Limb (tissue), 2 donors: ENCODE measurements around the gene EOMES.

Source experiments
- DNase-seq, 2 donors: peaks; one replicate each; pipeline ENCODE4 v3.0.0-alpha.2; 2016; ENCODE audit errors: extremely low spot score in 2 of 2

EOMES gene

DNA sequence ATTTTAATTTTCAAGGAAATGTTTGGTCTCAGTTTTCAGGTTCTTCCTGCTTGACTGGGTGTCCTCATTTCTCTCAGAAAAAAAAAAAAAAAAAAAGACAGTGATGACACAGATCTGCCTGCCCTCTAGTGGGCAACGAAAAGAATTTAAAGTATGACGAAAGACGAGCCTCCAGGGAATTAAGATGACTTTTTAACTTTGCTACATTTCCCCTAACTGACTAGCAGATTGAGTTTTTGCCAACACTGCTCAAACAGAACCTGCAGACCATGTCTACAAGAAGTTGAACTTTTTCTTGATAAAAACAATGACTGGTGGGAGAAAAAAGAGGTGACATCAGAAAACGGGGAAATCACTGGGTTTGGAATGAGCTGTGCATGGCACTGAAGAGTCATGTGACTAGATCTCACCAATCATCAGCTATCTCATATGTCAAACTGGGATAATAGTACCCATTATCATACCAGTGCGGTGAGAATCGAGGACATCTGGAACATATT, 40.8 kb downstream of the EOMES start:
- DNase-seq: peak in 1 of 2 donors; percentile 63

DNA sequence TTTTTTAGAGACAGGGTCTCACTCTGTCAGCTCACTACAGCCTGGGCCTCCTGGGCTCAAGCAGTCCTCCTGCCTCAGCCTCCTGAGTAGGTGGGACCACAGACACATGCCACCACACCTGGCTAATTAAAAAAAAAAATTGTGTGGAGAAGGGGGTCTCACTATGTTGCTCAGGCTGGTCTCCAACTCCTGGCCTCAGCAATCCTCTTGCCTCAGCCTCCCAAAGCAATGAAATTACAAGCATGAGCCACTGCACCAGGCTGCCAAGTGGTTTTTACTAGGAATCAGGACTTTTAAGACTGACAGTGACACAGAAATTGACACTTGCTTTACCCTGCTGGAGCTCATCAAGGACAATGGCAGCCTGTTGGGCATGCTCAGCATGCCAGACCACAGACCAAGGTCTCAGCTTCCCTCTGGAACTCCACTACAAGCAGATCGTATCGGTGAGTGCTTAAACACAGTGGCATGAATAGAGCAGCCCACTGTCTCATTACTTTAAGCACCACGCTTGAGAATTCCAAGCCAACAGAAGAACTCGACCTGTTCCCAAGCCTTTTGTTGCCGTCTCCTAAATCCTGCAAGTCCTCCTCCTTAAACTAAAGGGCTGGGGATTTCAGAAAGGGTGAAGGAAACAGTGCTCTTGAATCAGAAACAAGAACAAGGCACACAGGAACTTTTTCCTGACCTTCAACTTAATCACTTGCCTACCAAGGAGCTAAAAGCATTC, 41.4 kb downstream of the EOMES start:
- DNase-seq: no peak

DNA sequence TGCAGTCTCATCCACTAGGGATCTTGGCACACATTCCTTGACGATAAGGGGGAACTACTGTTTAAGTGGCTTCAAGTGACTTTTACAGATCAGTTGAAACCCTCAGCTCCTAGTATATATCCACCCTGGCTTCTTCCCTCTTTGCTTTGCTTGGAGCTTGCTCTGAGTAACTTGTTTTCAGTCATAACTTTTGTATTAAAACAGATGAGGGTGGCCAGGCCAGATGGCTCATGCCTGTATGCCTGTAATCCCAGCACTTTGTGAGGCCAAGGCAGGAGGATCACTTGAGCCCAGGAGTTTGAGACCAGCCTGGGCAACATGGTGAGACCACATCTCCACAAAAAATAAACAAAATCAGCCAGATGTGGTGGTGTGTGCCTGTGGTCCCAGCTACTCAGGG, 42.4 kb downstream of the EOMES start:
- no peak for DNase-seq

DNA sequence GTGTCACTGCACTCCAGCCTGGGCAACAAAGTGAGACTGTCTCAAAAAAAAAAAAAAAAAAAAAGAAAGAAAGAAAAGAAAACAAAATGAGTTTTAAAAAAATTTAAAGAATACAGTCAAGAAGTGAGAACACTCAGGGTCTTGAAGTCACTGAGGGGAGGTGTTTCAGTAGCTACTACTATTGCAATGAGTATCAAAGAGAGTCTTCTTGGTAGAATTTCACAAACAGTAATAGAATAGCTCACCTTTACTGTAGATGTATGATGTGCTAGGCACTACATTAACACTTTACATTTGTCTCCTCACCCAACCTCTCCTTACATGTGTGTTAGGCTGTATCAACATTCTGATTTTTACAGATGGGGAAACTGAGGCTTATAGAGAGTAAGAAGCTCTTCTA, 43.9 kb downstream of the EOMES start:
- no peak for DNase-seq

DNA sequence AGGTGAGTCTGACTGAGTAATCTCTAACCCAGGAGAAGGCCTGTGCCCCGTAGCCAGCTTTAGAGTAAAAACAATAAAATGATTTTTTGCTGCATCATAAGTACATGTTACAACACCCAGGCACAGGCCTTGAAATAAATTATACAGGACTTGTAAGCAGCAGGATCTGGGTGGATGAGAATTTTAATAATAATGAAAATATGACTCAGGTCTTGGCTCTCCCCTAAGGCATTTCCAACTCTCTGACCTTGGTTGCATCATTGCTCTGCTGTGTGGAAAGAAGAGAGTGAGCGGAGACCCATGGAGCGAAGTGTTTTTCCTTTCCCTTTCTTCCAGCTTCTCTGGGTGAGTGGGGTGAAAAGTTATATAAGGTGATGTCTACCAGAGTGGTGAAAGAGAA, 44.6 kb downstream of the EOMES start:
- no peak for DNase-seq

DNA sequence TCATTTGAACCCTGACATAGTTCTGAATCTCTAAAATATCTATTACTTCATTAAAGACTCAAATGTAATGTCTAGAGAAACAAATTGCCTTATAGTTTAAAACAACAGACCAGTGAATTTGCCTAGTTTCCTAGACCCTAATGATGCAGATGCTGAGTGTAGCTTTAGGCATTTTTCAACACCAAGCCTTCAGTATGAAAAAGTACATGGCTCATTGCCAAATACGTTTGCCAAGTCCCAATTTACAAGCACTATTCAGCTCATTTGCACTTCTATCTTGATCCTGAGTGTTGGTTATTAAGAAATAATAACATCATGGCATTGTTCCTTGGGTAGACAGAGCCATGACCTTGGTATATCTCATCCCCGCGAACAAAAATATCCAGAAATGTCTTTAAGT, 46.8 kb downstream of the EOMES start:
- no peak for DNase-seq

DNA sequence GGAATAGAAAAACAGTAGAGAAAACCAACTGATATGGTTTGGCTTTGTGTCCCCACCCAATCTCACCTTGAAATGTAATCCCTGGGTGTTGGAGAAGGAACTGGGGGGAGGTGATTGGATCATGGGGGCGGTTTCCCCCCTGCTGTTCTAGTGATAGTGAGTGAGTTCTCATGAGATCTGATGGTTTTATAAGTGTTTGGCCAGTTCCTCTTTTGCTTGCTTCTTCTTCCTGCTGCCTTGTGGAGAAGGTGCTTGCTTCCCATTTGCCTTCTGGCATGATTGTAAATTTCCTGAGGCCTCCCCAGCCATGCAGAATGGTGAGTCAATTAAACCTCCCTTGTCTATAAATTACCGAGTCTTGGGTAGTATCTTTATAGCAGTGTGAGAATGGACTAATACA, 48.4 kb downstream of the EOMES start:
- no peak for DNase-seq

DNA sequence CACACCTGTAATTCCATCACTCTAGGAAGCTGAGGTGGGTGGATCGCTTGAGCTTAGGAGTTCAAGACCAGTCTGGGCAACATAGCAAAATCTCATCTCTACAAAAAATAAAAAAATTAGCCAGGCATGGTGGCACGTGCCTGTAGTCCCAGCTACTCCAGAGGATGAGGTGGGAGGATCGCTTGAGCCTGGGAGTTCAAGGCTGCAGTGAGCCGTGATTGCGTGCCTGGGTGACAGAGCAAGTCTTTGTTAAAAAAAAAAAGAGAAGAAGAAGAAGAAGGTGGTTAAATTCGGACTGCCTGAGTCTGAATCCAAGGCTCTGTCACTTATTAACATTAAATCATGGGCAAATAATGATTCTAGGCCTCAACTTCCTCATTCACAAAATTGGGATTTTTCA, 51.0 kb downstream of the EOMES start:
- no peak for DNase-seq

DNA sequence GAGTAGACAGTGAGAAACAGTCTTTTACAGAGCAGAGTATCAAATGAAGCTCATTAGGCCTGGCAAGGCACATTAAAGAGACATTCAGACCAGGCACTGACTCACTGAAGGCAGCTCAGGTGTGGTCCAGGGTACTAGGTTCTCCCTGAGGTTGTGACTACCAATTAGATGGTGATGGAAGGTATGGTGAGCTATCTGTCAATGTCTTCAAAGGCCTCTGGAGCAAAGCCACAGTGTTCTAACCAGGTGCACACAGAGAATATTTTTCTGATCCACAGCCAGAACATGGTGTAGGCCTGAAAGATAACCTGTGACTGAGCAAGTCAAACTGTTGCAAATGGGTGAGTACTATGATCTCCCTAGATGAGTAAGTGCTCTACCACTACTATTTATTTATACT, 51.5 kb downstream of the EOMES start:
- no peak for DNase-seq

DNA sequence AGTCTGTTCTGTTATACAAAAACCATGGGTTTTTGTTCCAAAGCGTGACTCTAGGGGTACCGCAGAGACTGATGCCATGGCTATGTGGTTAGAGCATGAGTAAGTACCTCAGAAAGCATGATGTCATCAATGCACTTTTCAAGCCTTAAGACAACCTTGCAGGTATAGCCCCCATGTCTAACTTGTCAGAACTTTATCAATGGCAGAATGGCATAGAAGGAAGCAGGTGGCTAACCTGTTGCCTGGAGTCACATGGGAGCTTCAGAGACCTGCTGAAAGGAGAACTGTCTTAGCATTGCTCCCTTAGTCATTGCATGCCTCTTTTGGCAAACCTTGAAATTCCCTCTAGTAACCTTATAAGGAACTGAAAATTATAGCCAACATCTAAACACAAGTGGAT, 52.5 kb downstream of the EOMES start:
- DNase-seq: no peak

DNA sequence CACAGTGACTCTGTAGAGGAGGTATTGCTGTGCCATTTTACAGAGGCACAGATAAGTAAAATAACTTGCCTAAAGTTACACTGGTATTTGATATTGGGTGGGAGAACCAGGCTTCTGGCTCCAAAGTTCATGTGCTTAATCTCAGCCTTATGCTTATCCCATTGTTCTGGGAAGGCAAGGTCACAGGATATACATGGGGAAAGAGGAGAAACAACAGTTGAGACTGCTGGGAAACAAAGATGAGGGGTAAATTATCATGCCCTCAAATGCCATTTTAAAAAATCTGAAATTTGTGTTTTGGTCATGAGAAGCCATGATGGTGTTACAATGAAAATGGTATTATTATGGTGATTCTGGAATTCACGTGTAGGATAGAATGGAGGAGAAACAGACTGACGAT, 54.4 kb downstream of the EOMES start:
- DNase-seq: no peak

DNA sequence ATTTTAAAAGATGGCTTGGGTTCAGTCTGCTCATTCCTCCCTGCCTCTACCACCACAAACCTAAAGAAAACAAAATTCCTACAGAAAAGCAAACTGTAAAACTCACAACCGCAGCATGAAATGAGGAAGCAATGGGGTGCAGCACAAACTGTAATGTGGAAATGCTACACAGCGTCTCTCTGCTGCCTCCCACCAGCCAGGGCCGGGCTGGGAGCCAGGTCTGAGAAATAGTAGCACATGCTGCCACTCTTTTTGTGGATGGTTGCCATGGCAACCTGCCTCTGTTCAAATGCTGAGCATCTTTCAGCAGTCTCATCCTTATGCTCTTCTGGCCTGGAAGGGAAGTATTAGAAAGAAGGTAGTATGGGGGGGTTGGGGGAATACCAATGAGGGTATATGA, 55.4 kb downstream of the EOMES start:
- DNase-seq: peak; percentile 67 to 84

DNA sequence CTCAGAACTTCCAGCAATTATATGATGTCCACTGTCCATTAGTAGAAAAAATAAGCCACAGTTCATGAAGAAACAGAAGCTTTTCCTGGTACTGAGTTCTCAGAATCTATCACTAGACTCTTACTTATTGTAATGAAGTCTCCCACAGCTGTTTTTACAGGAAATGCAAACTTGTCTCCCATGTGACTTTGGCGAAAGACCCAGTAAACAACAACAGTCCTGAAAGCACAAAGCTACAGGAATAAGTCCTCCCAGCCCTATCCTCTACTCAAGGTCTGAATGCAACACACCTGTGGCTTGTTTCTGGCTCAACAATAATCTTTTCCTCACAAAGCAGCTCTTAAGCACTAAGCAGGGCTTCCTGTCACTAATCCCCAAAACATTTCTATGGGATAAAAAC, 55.9 kb downstream of the EOMES start:
- DNase-seq: no peak
